HG03571 (cell line): Measurements from ENCODE around the gene CD28.

Source experiments
- ATAC-seq: cut with Tn5 transposase; IDR thresholded peaks from one replicate; pipeline ENCODE4 v1.9.1; 2021; ENCODE audit not compliant: unreplicated experiment

CD28 gene

GRCh38 chr2:203706403-203706802, at the start of gene CD28:
CD28 (plus strand) TSS chr2:203706639; CDS start chr2:203706697, 58 bp downstream.
- peak; percentile 99 for ATAC-seq

GRCh38 chr2:203659331-203660049, 46.9 kb upstream of the CD28 start:
- ATAC-seq: peak; percentile 91

GRCh38 chr2:203660465-203660864, 46.0 kb upstream of the CD28 start:
- no peak for ATAC-seq

GRCh38 chr2:203661279-203661908, 45.0 kb upstream of the CD28 start:
- no peak for ATAC-seq

GRCh38 chr2:203662487-203662886, 44.0 kb upstream of the CD28 start:
- no peak for ATAC-seq

- ATAC-seq: no peak
These were observed 43.5 kb upstream of the CD28 start for GRCh38 chr2:203662951-203663350.

GRCh38 chr2:203664029-203664755, 42.2 kb upstream of the CD28 start:
- no peak for ATAC-seq

GRCh38 chr2:203667838-203668237, 38.6 kb upstream of the CD28 start:
- no peak for ATAC-seq

- no peak for ATAC-seq
These were observed 36.6 kb upstream of the CD28 start for GRCh38 chr2:203669820-203670219.

GRCh38 chr2:203670939-203671338, 35.5 kb upstream of the CD28 start:
- no peak for ATAC-seq

GRCh38 chr2:203671876-203672275, 34.6 kb upstream of the CD28 start:
- ATAC-seq: no peak

GRCh38 chr2:203672856-203673255, 33.6 kb upstream of the CD28 start:
- no peak for ATAC-seq

- ATAC-seq: peak; percentile 90
These were observed 32.5 kb upstream of the CD28 start for GRCh38 chr2:203673933-203674332.

- no peak for ATAC-seq
These were observed 31.4 kb upstream of the CD28 start for GRCh38 chr2:203675086-203675485.

GRCh38 chr2:203678971-203679370, 27.5 kb upstream of the CD28 start:
- ATAC-seq: no peak

- no peak for ATAC-seq
These were observed 27.0 kb upstream of the CD28 start for GRCh38 chr2:203679401-203679800.

GRCh38 chr2:203681978-203682377, 24.5 kb upstream of the CD28 start:
- ATAC-seq: no peak

GRCh38 chr2:203682688-203683130, 23.7 kb upstream of the CD28 start:
- no peak for ATAC-seq

GRCh38 chr2:203683421-203683820, 23.0 kb upstream of the CD28 start:
- no peak for ATAC-seq

GRCh38 chr2:203683932-203684556, 22.4 kb upstream of the CD28 start:
- ATAC-seq: peak; percentile 69

- no peak for ATAC-seq
These were observed 21.3 kb upstream of the CD28 start for GRCh38 chr2:203685081-203685621.
